Suppressor macrophage (primary cell): Measurements from ENCODE around the gene PKD1L1.
"Not testable (repeated sequence)": the region's sequence is repeated elsewhere in the genome, so short reads cannot be mapped to it uniquely, and the experiment has no call there.

Source experiments
- DNase-seq, 4 experiments: peaks; one replicate each; pipeline ENCODE4 v3.0.0-alpha.2; 2020 to 2022

PKD1L1 gene

DNA sequence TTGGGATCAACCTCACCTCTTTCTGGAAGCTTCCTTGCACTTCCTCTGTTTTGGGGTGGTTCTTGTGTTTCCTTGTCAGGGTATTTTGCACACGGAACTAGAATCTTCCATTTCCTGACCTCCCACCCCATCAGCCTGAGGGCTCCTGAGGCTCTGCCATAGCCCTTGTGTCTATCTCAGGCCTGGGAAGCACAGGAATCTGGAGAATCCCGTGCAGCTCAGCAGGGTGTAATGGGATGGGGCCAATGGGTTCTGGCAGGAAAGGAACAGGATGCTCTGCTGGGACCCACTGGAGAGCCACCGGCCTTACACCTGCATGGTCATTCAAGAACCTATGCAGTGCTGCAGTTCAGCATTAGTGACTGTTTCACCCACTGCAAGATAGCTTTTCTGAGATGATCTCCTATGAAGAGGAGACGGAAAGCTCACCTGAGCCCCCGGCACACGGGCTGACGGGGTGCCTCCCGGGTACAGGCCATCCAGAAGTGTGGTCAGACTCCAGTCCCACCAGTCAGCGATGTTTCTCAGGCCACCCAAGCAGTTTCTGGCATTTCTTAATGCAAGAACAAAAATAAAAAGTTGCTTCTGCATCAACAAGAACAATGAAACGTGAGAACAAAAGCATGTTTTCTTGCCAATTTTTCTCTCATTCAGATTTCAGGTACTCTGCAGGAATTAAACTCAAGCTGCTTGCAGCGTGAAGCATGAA, 133.2 kb downstream of the PKD1L1 start:
- DNase-seq, result no peak

DNA sequence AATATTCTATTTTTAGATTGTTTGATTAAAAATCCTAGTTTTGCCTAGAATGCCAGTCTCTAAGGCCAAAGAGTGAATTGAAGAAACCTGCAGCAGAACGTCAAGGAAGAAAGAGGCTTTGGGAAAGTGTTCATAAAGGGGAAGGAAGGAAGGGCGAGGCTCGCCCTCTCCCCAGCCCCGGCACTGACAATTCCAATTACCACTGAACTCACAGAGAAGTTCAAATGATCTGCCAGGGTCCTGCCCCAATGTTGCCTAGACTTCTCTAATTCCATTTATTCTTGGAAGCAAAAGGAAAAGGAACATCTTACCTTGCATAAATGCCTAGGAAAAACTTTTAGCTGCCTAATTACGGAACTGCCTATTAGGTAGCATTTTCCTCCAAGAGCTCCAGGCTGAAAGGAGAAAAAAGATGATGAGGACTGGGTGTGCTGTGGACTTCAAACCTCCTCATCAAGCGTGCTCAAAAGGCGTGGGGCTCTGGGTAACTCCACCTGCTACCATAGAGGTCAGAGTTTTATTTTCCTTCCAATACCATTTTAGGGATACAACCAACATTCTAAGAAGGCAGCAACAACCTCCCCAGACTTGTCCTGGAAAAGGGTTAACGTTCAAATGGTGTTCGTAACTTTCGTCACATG, 134.5 kb downstream of the PKD1L1 start:
- DNase-seq, result peak; percentile 32 to 63 (median 59)

DNA sequence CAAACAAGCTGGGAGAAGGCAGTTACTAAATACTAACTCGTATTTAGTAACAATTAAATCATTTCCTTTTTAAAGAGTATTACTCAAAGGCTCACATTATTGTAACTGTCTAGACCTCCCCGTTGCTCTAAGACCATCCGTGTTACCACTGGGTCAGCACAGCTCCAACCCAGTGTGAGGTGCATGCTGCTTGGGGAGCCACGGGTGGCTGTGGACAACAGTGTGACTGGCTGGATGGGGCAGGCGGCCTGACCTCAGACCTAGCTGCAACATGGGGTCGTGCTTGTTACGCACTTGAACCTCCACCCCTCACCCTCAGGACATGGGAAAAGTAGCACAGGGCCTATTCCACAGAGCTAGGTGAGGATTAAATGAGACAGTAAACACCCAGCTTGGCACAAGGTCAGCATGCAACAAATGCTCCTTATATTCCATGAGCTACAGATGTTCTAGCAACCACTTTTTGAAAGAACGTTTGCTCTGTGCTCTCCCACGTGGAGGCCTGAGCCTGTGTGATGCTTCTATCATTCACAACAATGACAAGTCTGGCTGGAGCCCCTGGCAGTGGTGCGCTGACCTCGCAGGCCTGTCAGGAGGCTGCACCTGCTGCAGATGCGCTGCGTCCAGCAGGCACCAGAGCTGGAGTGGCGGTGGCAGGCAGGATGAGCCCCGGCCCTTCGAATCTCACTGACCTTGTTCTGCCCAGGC, 135.7 kb downstream of the PKD1L1 start:
- DNase-seq, result peak in 3 of 4 experiments; percentile 19 to 42 (median 22)

DNA sequence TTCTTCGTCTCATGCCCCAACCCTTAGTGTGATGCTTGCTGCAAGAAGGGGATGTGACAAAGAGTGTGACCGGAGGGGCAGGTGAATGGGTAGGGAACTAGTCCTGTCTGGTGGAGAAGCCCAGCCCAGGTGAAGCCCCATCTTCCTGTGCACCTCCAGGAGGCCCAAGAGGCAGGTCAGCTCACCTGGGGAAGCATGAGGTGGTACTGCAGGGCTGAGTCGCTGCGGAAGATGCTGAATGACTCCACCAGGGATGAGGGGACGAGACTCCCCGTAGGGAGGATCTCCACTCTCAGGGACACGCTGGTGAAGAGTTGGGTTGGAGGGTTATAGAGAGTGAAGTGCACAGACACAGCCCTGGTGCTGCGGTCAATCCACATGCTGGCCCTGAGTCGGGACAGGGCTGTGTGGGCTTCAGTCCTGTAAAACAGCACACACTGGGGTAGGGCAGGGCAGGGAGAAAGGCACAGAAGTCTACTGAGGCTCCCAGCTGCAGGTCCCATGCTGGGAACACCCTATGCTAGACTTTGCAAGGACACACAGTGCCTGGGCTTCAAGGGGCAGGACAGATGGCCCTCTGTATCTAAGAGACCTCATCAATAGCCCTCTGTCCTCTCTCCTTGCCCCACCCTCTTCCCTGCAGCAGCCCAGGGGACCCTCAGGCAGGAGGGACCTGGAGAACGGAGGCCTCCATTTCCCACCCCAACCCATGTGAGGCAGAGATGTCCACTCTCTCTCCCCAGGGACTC, 136.5 kb downstream of the PKD1L1 start:
- no peak for DNase-seq

DNA sequence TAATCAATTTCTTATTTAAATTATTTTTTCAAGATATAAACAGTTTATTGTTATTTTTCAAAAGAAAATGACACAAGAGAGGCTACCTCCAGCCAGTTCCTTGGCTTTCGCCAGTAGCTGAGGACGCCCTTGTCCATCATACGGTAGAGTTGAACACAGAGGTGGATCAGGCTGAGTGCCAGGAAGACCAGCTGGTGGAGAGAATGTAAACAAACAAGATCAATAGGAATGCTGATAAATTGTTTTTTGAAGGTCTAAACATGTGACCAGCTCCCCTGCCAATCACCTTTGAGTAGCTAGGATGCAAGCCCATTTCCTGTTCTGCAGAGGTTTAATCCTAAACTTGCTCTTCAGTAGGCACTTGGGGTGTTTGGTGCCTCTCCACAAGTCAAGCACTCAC, 138.9 kb downstream of the PKD1L1 start:
- no peak for DNase-seq

DNA sequence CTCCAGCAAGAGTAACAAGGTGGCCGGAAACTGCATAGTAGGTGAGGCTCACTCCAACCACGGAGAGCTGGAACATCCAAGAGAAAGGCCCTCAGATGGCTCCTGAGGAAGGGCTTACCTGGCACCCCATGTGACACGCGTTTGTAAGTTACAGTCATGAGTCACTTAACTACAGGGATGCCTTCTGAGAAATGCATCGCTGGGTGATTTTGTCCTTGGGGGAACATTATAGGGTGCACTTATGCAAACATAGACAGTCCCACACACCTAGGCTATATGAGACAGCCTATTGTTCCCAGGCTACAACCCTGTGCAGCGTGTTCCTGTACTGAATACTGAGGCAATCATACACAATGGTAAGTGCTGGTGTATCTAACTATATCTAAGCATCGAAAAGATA, 139.9 kb downstream of the PKD1L1 start:
- no peak for DNase-seq

DNA sequence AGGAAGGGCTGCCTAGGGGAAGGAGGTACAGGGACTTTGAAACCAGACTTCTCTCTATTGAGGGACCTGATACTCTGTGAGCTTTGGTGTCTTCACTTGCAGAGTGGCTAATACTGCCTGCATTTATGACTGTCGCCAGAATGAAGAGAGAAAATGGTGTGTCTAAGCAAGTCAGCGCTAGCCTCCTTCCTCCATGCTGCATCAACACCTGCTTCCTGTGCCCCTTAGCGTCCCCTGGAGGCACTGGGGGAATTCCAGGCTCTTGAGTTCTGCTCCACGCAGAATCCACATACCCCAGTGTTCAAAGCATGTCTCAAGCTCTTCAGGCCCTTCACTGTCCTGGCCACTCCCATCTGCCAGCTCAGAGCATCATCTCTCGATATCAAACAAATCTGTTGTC, 140.5 kb downstream of the PKD1L1 start:
- DNase-seq, result peak in 1 of 4 experiments; percentile 33

DNA sequence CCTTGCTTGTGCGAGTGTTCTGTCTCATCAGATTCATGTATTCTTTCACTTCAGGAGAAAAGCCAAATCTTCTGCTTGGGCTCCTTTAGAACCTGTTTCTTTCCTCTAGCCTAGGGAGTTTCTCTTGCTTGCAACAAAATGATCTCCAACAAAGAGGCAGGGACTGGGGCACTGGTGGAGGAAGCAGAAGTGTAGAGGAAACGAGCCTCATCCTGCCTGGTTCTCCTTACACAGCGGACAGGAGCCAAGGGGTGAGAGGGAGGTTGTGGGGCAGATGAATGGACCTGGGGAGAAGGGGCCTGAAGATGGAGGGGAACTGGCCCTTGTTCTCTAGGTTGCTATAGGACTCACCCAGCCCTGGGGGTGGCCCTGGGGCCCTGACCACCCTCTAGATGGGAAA, 141.1 kb downstream of the PKD1L1 start:
- peak; percentile 49 to 73 (median 66) for DNase-seq

DNA sequence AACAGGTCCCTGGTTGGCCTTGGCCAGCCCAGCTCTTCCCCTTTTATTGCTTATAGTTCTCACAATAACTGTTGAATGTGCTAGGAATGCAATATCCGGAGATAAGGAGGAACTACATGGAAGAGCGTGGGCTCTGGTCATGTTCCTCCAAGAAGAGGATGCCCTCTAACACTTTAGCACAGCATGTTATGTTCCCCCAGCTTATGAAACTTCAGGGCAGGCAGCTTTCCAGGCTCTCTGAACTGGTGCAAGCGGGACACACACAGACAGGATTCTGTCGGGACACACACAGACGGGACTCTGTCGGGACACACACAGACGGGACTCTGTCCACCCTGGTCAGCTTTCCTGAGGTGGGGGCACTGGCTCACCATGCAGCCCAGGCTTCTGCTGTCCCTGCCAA, 141.6 kb downstream of the PKD1L1 start:
- peak; percentile 82 to 95 (median 92) for DNase-seq

DNA sequence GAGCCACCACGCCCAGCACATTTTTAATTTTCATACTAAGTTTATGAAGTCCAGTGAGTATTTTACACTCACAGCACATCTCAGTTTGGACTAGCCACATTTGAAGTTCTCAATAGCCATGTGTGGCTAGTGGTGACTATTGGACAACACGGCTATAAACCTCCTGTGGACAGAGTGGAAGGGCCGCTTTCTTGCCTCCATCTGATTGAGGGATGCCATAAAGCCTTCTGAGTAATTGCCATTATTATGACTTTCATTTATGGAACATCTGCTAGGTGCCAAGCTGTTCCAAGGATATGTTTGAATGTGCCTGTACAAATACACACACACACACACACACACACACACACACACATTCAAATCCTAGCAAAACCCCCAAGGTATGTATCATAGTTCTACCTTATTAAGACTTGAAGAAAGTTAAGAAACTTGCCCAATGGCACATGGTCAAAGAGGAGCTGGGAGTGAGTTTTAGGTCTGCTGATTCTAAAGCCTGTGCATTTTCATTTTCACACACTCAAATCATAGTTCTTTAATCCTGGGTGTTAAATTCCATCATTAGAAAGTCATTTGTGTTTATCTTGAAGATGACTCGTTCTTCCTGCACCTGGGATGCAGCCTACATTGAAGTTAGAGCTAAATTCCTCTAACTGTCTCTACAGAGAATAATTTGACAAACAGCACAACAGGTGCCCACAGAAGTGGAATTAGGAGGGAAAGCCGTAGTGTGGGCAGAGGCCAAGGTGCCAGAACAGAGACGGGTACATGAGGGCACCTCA, 143.3 kb downstream of the PKD1L1 start:
- DNase-seq, result no peak

DNA sequence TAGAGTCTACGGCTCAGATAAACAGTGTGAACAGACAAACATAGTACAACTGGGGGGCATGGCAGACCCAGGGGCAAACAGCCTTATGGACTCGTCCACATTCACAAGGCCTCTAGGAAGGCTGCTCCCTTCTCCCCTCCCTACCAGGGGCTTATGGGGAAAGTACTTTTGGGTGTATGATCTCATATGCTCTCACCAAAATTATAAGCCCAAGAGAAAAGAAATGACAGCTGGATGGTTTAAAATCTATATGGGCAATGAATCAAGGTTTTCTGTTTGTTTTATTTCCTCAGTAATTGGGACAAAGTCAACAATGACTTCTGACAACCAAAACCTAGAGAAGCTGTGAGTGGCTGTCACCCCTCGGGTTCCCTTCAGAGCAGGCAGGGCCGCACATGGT, 144.4 kb downstream of the PKD1L1 start:
- no peak for DNase-seq

DNA sequence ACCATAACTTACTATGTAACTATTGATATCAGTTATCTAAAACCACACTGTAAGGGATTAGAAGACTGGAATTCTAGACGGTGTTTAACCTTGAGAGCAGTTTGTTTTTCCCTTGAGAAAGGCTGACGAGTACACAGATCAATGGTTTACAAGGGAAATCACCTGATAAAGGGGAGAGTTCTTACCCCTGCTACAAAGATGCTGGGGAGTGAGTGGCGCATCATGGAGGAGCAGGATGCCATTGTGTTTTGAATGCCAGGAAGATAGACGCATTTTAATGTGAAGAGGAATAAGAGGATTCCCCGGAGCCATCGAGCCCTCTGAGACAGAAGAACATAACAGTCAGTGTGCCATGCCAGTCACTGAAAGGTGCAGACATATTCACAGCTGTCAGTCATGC, 145.2 kb downstream of the PKD1L1 start:
- DNase-seq, result no peak

DNA sequence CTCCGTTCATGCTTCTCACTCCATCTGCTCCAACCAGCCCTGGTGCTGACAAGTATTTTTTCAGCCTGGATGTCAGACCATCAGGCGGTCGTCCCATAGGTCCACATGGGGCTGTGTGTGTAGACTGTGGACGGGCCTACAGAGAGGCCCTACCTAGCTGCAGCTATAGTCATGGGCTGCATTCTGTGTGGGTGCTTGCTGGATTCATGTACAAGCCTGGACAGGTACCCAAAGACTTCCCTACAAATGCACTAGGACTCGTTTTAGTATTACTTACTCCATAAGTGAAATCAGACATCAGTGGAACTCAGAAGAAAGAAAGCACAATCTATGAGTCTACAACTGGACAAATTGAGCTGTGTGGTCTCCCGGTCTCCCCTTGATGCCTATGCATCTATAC, 146.8 kb downstream of the PKD1L1 start:
- DNase-seq, result no peak

DNA sequence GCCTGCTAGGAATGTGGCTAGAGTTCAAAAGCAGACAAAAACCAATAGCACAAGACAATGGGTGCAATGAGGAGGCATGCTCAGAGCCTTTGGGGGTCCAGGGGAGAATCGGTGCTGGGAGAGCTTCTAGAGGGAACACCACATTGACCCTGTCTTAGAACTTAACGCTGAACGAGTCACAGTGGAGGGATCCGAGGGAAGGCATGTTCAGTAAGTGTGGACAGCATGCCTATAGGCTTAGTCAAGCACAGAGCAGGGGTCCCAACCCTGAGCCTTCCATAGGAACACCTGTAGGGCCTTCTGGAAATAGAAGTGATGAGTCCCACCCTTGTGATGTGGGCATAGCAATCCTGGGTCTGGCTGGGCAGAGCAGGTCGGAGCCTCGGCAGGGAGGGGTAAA, 148.7 kb downstream of the PKD1L1 start:
- no peak for DNase-seq

DNA sequence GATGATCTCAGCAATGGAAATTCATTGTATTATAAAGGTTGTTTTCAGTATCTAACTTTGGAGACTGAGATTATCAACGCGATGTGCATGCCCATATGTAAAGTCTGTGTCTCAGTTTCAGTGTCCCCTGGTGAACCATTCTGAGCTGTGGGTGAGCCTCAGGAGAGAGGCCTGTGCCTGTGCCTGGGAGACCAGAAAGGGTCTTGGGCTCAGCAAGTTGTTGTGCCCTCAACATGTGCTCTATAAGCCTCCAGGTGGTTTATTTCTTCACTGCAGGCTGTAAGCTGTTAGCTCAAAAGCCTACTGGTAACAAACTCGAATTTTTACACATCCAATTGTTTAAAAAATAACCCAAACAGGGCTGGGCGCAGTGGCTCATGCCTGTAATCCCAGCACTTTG, 151.9 kb downstream of the PKD1L1 start:
- DNase-seq, result no peak

DNA sequence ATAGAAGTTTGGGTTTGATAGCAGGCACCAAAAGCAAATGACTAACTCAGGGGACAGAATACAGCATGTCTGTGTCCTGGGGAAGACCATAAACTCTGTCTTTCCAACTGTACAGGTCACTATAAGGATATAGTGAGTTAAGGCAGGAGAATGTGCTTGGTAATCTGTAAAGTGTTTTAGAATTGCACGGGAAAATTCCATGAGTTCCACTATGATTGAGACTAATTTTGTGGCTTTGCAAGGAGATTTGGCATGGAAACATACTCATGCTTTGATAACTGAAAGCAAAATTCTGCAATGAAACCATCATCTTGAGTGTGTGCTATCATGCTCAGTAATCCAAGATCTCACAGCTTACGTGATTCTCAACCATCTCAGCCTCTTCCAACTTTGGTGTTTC, 152.6 kb downstream of the PKD1L1 start:
- no peak for DNase-seq

DNA sequence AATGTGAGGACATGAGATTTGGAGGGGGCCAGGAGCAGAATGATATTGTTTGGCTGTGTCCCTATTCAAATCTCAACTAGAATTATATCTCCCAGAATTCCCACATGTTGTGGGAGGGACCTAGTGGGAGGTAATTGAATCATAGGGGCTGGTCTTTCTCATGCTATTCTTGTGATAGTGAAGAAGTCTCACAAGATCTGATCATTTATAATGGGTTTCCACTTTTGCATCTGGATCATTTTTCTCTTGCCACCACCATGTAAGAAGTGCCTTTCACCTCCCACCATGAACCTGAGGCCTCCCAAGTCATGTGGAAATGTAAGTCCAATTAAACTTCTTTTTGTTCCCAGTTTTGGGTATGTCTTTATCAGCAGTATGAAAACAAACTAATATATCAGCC, 153.1 kb downstream of the PKD1L1 start:
- DNase-seq, result not testable (repeated sequence)

DNA sequence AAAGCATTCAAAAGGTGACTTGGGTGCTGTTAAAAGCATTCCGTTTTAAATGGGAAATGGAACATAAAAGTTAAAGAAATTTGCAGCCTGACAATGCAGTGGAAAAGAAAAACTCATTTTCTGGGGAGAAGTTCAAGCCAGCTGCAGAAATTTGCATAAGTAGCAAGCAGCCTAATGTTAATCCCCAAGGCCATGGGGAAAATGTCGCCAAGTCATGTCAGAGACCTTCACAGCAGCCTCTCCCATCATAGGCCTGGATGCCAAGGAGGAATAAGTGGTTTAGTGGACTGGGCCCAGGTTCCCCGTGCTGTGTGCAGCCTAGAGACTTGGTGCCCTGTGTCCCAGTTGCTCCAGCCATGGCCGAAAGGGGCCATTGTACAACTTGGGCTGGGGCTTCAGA, 154.2 kb downstream of the PKD1L1 start:
- DNase-seq, result no peak

DNA sequence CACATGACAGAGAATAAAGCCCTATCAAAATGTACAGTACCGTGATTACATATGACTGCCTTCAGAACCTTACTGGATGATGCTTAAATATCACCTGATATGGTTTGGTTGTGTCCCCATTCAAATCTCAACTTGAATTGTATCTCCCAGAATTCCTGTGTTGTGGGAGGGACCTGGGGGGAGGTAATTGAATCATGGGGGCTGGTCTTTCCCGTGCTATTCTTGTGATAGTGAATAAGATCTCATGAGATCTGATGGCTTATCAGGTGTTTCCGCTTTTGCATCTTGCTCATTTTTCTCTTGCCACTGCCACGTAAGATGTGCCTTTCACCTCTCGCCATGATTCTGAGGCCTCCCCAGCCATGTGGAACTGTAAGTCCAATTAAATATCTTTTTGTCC, 155.1 kb downstream of the PKD1L1 start:
- not testable (repeated sequence) for DNase-seq

DNA sequence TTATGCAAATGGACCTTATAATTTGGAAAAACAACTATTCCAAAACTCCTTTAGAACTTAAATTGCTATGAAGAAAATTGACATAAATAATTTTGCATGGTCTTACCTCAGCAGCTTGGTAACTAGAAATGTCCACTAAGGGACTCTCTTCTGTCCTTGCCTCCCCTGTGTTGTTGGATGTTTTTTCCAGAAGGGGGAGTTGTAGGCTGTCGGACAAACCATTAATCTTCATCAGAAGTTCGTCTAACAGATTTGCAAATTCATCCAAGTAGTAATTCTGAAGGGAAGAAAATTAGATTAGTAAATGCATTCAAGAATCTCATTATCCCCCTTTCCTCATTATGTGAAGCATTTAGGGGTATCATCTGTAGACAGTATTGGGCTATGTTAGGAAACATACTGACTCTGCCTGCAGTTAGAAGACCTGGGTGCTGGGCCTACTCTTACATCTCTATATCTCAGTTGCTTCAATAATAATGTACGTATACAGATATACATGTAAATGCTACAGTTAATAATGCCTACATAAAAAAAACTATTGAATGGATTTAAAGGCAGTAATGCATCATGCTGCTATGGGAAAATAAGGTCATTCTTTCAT, 155.6 kb downstream of the PKD1L1 start:
- DNase-seq, result peak; percentile 62 to 78 (median 66)

DNA sequence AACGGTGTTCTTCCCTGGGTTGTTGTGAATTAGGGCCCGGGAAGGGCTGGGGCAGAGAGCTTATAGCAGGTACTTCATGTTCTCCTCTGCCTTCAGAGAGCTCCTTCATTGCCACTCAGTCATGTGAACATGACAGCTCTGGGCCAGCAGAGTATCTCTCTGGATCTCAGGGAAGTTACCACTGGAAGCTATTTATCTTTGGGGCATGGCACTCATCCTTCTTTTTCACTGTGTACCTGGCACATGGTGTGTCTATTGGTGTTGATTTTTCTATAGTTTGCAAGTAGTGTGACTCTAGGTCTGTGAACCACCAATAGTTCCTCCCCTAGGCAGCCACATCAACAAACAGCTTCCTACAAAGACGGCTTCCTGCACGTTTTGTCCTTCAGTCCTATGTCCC, 156.6 kb downstream of the PKD1L1 start:
- peak in 2 of 4 experiments; percentile 22 to 27 for DNase-seq

DNA sequence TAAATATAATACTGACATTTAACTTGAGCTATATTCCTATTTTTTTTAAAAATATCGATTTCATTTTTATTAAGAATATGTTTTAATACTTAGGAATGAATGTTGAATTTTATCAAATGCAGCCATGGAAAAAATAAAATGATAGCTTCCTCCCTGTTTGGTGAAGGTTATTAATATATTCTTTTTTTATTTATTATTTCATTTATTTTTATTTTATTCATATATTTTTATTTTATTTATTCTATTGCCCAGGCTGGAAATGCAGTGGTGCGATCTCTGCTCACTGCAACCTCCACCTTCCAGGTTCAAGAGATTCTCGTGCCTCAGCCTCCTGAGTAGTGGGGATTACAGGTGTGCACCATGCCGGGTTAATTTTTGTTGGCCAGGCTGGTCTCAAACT, 160.2 kb downstream of the PKD1L1 start:
- no peak for DNase-seq
